KMS-11 (cell line): ENCODE data around the gene MAPKAP1.

Source experiments
- H2AFZ ChIP-seq: fragments of 200-600 bp; sonication (generic); 2 replicates; pipeline ENCODE4 v1.6.1; 2016; ENCODE audit warnings: antibody characterized with exemption, mixed run types, low read depth
- H3K27ac ChIP-seq: fragments of 200-600 bp; sonication (generic); 2 replicates; pipeline ENCODE4 v1.6.1; 2016; ENCODE audit warnings: mild to moderate bottlenecking, mixed run types
- H3K27me3 ChIP-seq: fragments of 200-600 bp; sonication (generic); 2 replicates; pipeline ENCODE4 v1.6.1; 2017; ENCODE audit warnings: mild to moderate bottlenecking, low read depth, mixed run types, moderate library complexity; ENCODE audit not compliant: insufficient read depth
- H3K36me3 ChIP-seq: fragments of 200-600 bp; sonication (generic); 2 replicates; pipeline ENCODE4 v1.6.1; 2017; ENCODE audit warnings: mild to moderate bottlenecking, mixed run types; ENCODE audit not compliant: insufficient read depth
- H3K4me1 ChIP-seq: fragments of 200-600 bp; sonication (generic); 2 replicates; pipeline ENCODE4 v1.6.1; 2016; ENCODE audit warnings: mild to moderate bottlenecking, low read depth, mixed run types; ENCODE audit not compliant: poor library complexity, severe bottlenecking
- H3K4me2 ChIP-seq: fragments of 200-600 bp; sonication (generic); 2 replicates; pipeline ENCODE4 v1.7.0; 2016; ENCODE audit warnings: mild to moderate bottlenecking, mixed run types
- H3K4me3 ChIP-seq: fragments of 200-600 bp; sonication (generic); IDR thresholded peaks from 2 replicates; pipeline ENCODE4 v1.6.1; 2017; ENCODE audit warnings: low read depth, low read length, mixed read lengths; ENCODE audit not compliant: insufficient read depth
- H3K79me2 ChIP-seq: fragments of 200-600 bp; sonication (generic); 2 replicates; pipeline ENCODE4 v1.6.1; 2016; ENCODE audit warnings: low read depth, mixed run types; ENCODE audit not compliant: insufficient read depth
- H3K9ac ChIP-seq: fragments of 200-600 bp; sonication (generic); 2 replicates; pipeline ENCODE4 v1.6.1; 2016; ENCODE audit warnings: mild to moderate bottlenecking, mixed run types
- H4K20me1 ChIP-seq: fragments of 200-600 bp; sonication (generic); 2 replicates; pipeline ENCODE4 v1.6.1; 2016; ENCODE audit warnings: mild to moderate bottlenecking, mixed run types; ENCODE audit not compliant: insufficient read depth
- TF ChIP-seq, protein P1 (sequence below): fragments of 200-600 bp; sonication (generic); conservative IDR thresholded peaks from 2 replicates; pipeline ENCODE4 v1.6.1; 2017; ENCODE audit warnings: low read depth, mild to moderate bottlenecking, antibody characterized with exemption, low read length, moderate library complexity, mixed read lengths

The MAPKAP1 gene

DNA sequence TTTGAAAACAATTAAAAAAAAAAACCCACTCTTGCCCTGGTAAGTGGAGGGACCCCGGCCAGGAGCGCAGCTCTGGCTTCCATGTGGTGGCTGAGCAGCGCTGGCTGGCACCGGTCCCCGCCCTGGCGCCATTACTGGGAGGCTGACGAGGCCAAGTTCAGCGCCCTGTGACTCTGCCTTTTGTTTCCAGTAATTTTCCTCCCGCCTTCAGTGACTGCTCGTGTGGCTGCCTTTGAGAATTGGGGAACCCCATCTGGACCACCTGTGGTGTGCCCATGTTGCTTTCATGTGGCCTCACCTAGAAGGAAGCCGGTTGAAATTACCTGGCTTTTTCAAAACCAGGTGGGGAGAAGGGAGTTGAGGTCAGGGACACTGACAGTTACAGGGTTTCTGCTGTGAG, 309.3 kb downstream of the MAPKAP1 start:
- TF ChIP-seq, protein P1, sequence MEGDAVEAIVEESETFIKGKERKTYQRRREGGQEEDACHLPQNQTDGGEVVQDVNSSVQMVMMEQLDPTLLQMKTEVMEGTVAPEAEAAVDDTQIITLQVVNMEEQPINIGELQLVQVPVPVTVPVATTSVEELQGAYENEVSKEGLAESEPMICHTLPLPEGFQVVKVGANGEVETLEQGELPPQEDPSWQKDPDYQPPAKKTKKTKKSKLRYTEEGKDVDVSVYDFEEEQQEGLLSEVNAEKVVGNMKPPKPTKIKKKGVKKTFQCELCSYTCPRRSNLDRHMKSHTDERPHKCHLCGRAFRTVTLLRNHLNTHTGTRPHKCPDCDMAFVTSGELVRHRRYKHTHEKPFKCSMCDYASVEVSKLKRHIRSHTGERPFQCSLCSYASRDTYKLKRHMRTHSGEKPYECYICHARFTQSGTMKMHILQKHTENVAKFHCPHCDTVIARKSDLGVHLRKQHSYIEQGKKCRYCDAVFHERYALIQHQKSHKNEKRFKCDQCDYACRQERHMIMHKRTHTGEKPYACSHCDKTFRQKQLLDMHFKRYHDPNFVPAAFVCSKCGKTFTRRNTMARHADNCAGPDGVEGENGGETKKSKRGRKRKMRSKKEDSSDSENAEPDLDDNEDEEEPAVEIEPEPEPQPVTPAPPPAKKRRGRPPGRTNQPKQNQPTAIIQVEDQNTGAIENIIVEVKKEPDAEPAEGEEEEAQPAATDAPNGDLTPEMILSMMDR, result no peak
- no peak overlapping the region for H3K4me2 ChIP-seq

DNA sequence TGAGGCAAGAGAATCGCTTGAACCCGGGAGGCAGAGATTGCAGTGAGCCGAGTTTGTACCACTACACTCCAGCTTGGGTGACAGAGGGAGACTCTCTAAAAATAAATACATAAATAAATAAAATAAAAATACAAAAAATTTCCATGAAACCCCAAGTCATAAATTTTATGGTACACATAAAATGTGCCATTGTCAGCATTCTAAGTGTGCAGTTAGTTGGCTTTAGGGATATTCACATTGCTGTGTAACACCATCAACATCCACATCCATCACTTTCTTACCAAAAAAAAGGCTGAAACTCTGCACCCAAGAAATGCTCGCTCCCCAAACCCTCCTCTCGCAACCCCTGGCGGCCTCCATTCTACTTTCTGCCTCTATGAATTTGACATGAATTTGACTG, 310.2 kb downstream of the MAPKAP1 start:
- Histone ChIP-seq H3K36me3 (no peaks in the 10 kb centered on the region), H2AFZ (no peak overlapping the region)
- TF ChIP-seq, protein P1, result no peak

More for the DNA sequence above, 309.3 kb downstream of the MAPKAP1 start:
- H2AFZ ChIP-seq, result no peak overlapping the region
- H3K27me3 ChIP-seq, result no peaks in the 10 kb centered on the region
- no peak overlapping the region for H3K27ac ChIP-seq
- H3K36me3 ChIP-seq, result no peaks in the 10 kb centered on the region
- H3K4me1 ChIP-seq, result no peaks in the 10 kb centered on the region
- H4K20me1 ChIP-seq, result no peaks in the 10 kb centered on the region
- no peaks in the 10 kb centered on the region for H3K79me2 ChIP-seq
- no peak overlapping the region for H3K9ac ChIP-seq
- H3K4me3 ChIP-seq, result no peak overlapping the region

DNA sequence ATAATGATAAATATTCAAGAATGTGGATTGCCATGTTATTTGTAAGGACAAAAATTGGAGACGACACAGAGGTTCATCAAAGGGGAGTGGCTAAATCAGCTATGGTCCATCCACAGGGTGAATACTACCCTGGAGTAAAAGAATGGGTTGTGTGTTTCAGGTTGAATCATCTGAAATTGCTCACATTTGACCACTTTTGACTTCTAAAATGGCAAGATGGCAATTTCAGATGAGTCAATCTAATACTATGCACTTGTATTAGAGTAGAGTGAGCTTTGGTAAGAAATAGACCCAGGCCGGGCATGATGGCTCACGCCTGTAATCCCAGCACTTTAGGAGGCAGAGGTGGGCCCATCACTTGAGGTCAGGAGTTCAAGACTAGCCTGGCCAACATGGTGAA, 313.6 kb downstream of the MAPKAP1 start:
- Histone ChIP-seq H3K9ac (no peak overlapping the region), H4K20me1 (no peaks in the 10 kb centered on the region), H3K27me3 (no peaks in the 10 kb centered on the region), H3K4me3 (no peak overlapping the region), H2AFZ (no peak overlapping the region), H3K27ac (no peak overlapping the region), H3K36me3 (no peaks in the 10 kb centered on the region), H3K4me1 (no peaks in the 10 kb centered on the region), H3K4me2 (no peak overlapping the region), H3K79me2 (no peaks in the 10 kb centered on the region)
- TF ChIP-seq, protein P1, result no peak

More for the DNA sequence above, 310.2 kb downstream of the MAPKAP1 start:
- Histone ChIP-seq H3K27ac (no peak overlapping the region), H3K27me3 (no peaks in the 10 kb centered on the region), H3K79me2 (no peaks in the 10 kb centered on the region), H3K4me3 (no peak overlapping the region), H3K4me1 (no peaks in the 10 kb centered on the region), H3K9ac (no peak overlapping the region), H3K4me2 (no peak overlapping the region), H4K20me1 (no peaks in the 10 kb centered on the region)

DNA sequence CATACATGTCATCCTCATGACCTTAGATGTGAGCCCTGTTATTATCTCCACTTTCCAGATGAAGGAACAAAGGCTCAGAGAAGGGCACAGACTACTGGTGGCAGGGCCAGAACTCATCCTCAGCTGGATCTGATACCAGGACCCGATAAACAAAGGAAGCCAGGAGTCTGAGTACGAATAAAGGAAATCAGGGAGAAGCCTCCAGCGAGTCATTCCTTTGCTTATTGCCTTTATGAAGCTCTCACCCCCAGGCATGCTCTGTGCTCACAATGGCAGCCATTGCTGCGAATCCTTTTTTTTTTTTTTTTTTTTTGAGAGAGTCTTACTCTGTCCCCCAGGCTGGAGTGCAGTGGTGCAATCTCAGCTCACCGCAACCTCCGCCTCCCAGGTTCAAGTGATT, 315.3 kb downstream of the MAPKAP1 start:
- TF ChIP-seq, protein P1, result no peak
- Histone ChIP-seq H3K4me2 (no peak overlapping the region), H3K9ac (no peak overlapping the region), H3K27me3 (no peaks in the 10 kb centered on the region), H2AFZ (no peak overlapping the region), H3K79me2 (no peaks in the 10 kb centered on the region), H3K4me3 (no peak overlapping the region), H3K36me3 (no peaks in the 10 kb centered on the region), H3K4me1 (no peaks in the 10 kb centered on the region), H4K20me1 (no peaks in the 10 kb centered on the region), H3K27ac (no peak overlapping the region)
